Activated CD8-positive, alpha-beta T cell treated with anti-CD3 and anti-CD28 coated beads for 36 hours (primary cell): ENCODE measurements around the gene FKBP7. TPM values are rescaled to one million over a fixed set of nuclear protein-coding genes. Genes with fewer than 3 reads are reported as not detected.

Experiments
- ATAC-seq: fragments of 200-7000 bp; cut with Tn5 transposase; one replicate; pipeline ENCODE4 v1.10.0; 2021; ENCODE audit warnings: mild to moderate bottlenecking, moderate library complexity
- CTCF ChIA-PET: fragments of 350-600 bp; sonication (Branson Sonifier 250); formaldehyde crosslinking; loops from one replicate; lab custom pipeline; 2021; ENCODE audit warnings: antibody characterized with exemption; lab: Charles Lee
- POLR2A ChIA-PET: fragments of 350-600 bp; sonication (Branson Sonifier 250); formaldehyde crosslinking; loops from one replicate; lab custom pipeline; 2021; ENCODE audit warnings: antibody characterized with exemption; lab: Charles Lee
- DNase-seq: peaks from one replicate; pipeline ENCODE4 v3.0.0-alpha.2; 2020
- H3K27ac Mint-ChIP-seq: one replicate; pipeline ENCODE4 v1.8.0; 2021; ENCODE audit warnings: mild to moderate bottlenecking, mixed read lengths
- H3K27me3 Mint-ChIP-seq: one replicate; pipeline ENCODE4 v1.8.0; 2021; ENCODE audit warnings: mixed read lengths
- H3K36me3 Mint-ChIP-seq: one replicate; pipeline ENCODE4 v1.8.0; 2021; ENCODE audit warnings: low read depth, mixed read lengths
- H3K4me1 Mint-ChIP-seq: one replicate; pipeline ENCODE4 v1.8.0; 2021; ENCODE audit warnings: low read depth, mixed read lengths
- H3K4me3 Mint-ChIP-seq: one replicate; pipeline ENCODE4 v1.8.0; 2021; ENCODE audit warnings: mild to moderate bottlenecking, moderate library complexity, mixed read lengths
- H3K9me3 Mint-ChIP-seq: one replicate; pipeline ENCODE4 v1.8.0; 2021; ENCODE audit warnings: mixed read lengths
- CTCF ChIP-seq: fragments of 200-600 bp; IDR thresholded peaks from one replicate; pipeline ENCODE4 v1.8.0; 2022; ENCODE audit warnings: antibody characterized with exemption, mild to moderate bottlenecking
- intact Hi-C: fragments of 100-400 bp; cut with micrococcal nuclease; formaldehyde crosslinking; loops from one replicate; pipeline ENCODE4 v1.10.0; 2022
- total RNA-seq, 2 experiments: library from RNA; stranded (reverse); gene quantifications; one replicate each; pipeline ENCODE4 v1.2.3, GENCODE V29; 2021

FKBP7 gene
- total RNA-seq, 2 experiments from 2014 or later: 2.1 to 3.0 TPM

GRCh38 chr2:178482437-178482836 is 4.0 kb upstream of the FKBP7 start:
- no peak overlapping the region for H3K27ac Mint-ChIP-seq
- no peaks in the 10 kb centered on the region for H3K27me3 Mint-ChIP-seq
- intact Hi-C loops: no loop called here
- peak overlapping the region; percentile 83 for H3K4me3 Mint-ChIP-seq
- ChIA-PET POLR2A (interaction anchor here (0.9 to 1.6 kb wide), 3 partner anchors 10 to 40 kb away, joined by 4 to 7 read pairs (median 4); partner anchors contain the start of genes PJVK and PRKRA), CTCF (interaction anchor here (0.6 to 1.7 kb wide), 3 partner anchors 24 to 40 kb away, joined by 3 to 5 read pairs (median 4); no protein-coding TSS in a partner anchor)
- ATAC-seq (no peak), DNase-seq (peak; percentile 23)
- no peaks in the 10 kb centered on the region for H3K9me3 Mint-ChIP-seq
- H3K36me3 Mint-ChIP-seq: peaks cover 12% of the 10 kb centered on the region
- peaks cover 39% of the 10 kb centered on the region for H3K4me1 Mint-ChIP-seq
- no peak for TF ChIP-seq CTCF

GRCh38 chr2:178480227-178481181 is 2.1 kb upstream of the FKBP7 start, which contains the start of gene PLEKHA3:
Gene PLEKHA3 (plus strand): TSS chr2:178480457. CDS start chr2:178480870, 413 bp downstream.
- ChIA-PET CTCF (interaction anchor here (1.0 to 2.3 kb wide), 12 partner anchors 8 to 122 kb away, joined by 3 to 13 read pairs (median 4); partner anchors contain the start of genes PJVK and PRKRA), POLR2A (interaction anchor here (1.0 to 1.6 kb wide), 4 partner anchors 13 to 220 kb away, joined by 3 to 5 read pairs (median 3); no protein-coding TSS in a partner anchor)
- peak within 1 kb of the TSS; percentile 83 for H3K4me3 Mint-ChIP-seq
- intact Hi-C loops: loop anchor here (2.0 kb wide), 1 partner anchor 42 kb away; no protein-coding TSS in a partner anchor
- peak within 1 kb of the TSS; percentile 93 for H3K27ac Mint-ChIP-seq
- peaks cover 5% of the 10 kb centered on the region for H3K36me3 Mint-ChIP-seq
- peak; percentile 66 for ATAC-seq
- DNase-seq: peak; percentile 79
- H3K9me3 Mint-ChIP-seq: no peaks in the 10 kb centered on the region
- H3K4me1 Mint-ChIP-seq: peaks cover 39% of the 10 kb centered on the region
- no peak for TF ChIP-seq CTCF
- H3K27me3 Mint-ChIP-seq: no peaks in the 10 kb centered on the region

GRCh38 chr2:178479758-178480226 is 1.4 kb upstream of the FKBP7 start:
- Mint-ChIP-seq H3K27me3 (no peaks in the 10 kb centered on the region), H3K4me1 (peaks cover 38% of the 10 kb centered on the region), H3K9me3 (no peaks in the 10 kb centered on the region), H3K27ac (peak overlapping the region; percentile 85), H3K4me3 (peak overlapping the region; percentile 83), H3K36me3 (peaks cover 4% of the 10 kb centered on the region)
- no peak for TF ChIP-seq CTCF
- ATAC-seq (no peak), DNase-seq (no peak)
- intact Hi-C loops: loop anchor here (2.0 kb wide), 1 partner anchor 43 kb away; no protein-coding TSS in a partner anchor
- POLR2A ChIA-PET: interaction anchor here (1.0 to 1.6 kb wide), 4 partner anchors 13 to 221 kb away, joined by 3 to 5 read pairs (median 3); no protein-coding TSS in a partner anchor
- CTCF ChIA-PET: interaction anchor here (1.0 to 2.3 kb wide), 12 partner anchors 8 to 122 kb away, joined by 3 to 13 read pairs (median 4); partner anchors contain the start of genes PJVK and PRKRA

- ChIA-PET CTCF (interaction anchor here (1.0 to 2.3 kb wide), 12 partner anchors 8 to 123 kb away, joined by 3 to 13 read pairs (median 4); partner anchors contain the start of genes PJVK and PRKRA), POLR2A (interaction anchor here (1.0 to 1.6 kb wide), 5 partner anchors 12 to 221 kb away, joined by 3 to 5 read pairs (median 3); partner anchors contain the start of genes PJVK and PRKRA)
- Mint-ChIP-seq H3K4me1 (peaks cover 33% of the 10 kb centered on the region), H3K36me3 (peaks cover 4% of the 10 kb centered on the region), H3K9me3 (no peaks in the 10 kb centered on the region), H3K27ac (peak overlapping the region; percentile 95), H3K27me3 (no peaks in the 10 kb centered on the region), H3K4me3 (peak overlapping the region; percentile 83)
- DNase-seq (no peak), ATAC-seq (no peak)
- intact Hi-C loops: no loop called here
- TF ChIP-seq CTCF: peak; percentile 60
Measured at GRCh38 chr2:178479275-178479616, 846 bp upstream of the FKBP7 start.
